HepG2 (cell line): ENCODE data around the gene SASH1. TPM values are rescaled to one million over a fixed set of nuclear protein-coding genes. Genes with fewer than 3 reads are reported as not detected.

Experiments
- ATAC-seq: fragments of 200-7000 bp; cut with Tn5 transposase; 3 replicates; pipeline ENCODE4 v1.9.1; 2020; ENCODE audit warnings: mild to moderate bottlenecking, moderate library complexity
- BruUV-seq: library from RNA; stranded (reverse); fragments of 400-500 nt; replicated peaks from 2 replicates; lab custom pipeline; 2021; lab: Mats Ljungman, UMichigan
- CTCF ChIA-PET: fragments of 300-600 bp; formaldehyde crosslinking; extraction: SDS; loops from one replicate; lab custom pipeline; 2021; ENCODE audit warnings: low total read pairs, inconsistent platforms, low intra/inter-chr PET ratio; lab: Yijun Ruan, JAX
- POLR2A ChIA-PET: fragments of 350-600 bp; sonication (Branson Sonifier 250); formaldehyde crosslinking; loops from one replicate; lab custom pipeline; 2020; ENCODE audit warnings: antibody characterized with exemption, inconsistent platforms; lab: Yijun Ruan, JAX
- DNase-seq: peaks from one replicate; pipeline ENCODE4 v3.0.0-alpha.2; 2015; ENCODE audit warnings: low spot score
- FAIRE-seq: peaks from 3 replicates; lab custom pipeline; 2011; peaks lifted over from hg19 to GRCh38; lab: Jason Lieb, UNC
- H2AFZ ChIP-seq: one replicate; pipeline ENCODE4 v1.6.1; 2011; ENCODE audit warnings: low read length, inconsistent platforms
- H3K27ac ChIP-seq: fragments of 300-600 bp; 3 replicates; pipeline ENCODE4 v1.8.0; 2011; ENCODE audit warnings: mixed run types, mild to moderate bottlenecking, mixed read lengths, low read length, inconsistent platforms; ENCODE audit not compliant: insufficient read depth; ENCODE audit errors: extremely low read length
- H3K27me3 ChIP-seq, 2 experiments: fragments of 200-600 bp in 1 of 2; 2 replicates in 1 of 2; 3 replicates in 1 of 2; pipeline versions ENCODE4 v1.6.0 to v1.8.0; 2011; ENCODE audit warnings: low read length in 2 of 2, mild to moderate bottlenecking in 2 of 2, moderate library complexity in 2 of 2, inconsistent platforms in 1 of 2; ENCODE audit not compliant: insufficient read depth in 2 of 2, control insufficient read depth in 1 of 2
- H3K36me3 ChIP-seq, 2 experiments: fragments of 200-600 bp in 1 of 2; replicated peaks in 1 of 2; 2 replicates in 1 of 2; 3 replicates in 1 of 2; pipeline versions ENCODE4 v1.5.1 to v1.8.0; 2011; ENCODE audit warnings: low read length in 2 of 2, inconsistent platforms in 1 of 2; ENCODE audit not compliant: insufficient read depth in 2 of 2, control insufficient read depth in 1 of 2
- H3K4me1 ChIP-seq: 2 replicates; pipeline ENCODE4 v1.5.1; 2012; ENCODE audit warnings: low read length, inconsistent platforms; ENCODE audit not compliant: insufficient read depth
- H3K4me2 ChIP-seq: 2 replicates; pipeline ENCODE4 v1.6.0; 2011; ENCODE audit warnings: low read depth, low read length, inconsistent platforms
- H3K4me3 ChIP-seq, 3 experiments: fragments of 200-600 bp in 1 of 3; sonication (generic), shearing (Covaris generic) in 1 of 3; replicated peaks in 1 of 3; 2 replicates each; pipeline ENCODE4 v1.5.1; 2011 to 2016; ENCODE audit warnings: low read length in 3 of 3, inconsistent platforms in 2 of 3, low read depth in 2 of 3, mild to moderate bottlenecking in 2 of 3, control low read depth in 1 of 3, mixed read lengths in 1 of 3; ENCODE audit not compliant: insufficient read depth in 1 of 3
- H3K79me2 ChIP-seq: one replicate; pipeline ENCODE4 v1.6.1; 2011; ENCODE audit warnings: low read length, inconsistent platforms; ENCODE audit not compliant: insufficient read depth
- H3K9ac ChIP-seq: 2 replicates; pipeline ENCODE4 v1.6.0; 2011; ENCODE audit warnings: mild to moderate bottlenecking, low read depth, low read length, inconsistent platforms; ENCODE audit not compliant: insufficient read depth
- H3K9me3 ChIP-seq: 2 replicates; pipeline ENCODE4 v1.5.1; 2012; ENCODE audit warnings: mild to moderate bottlenecking, low read length
- H4K20me1 ChIP-seq: 2 replicates; pipeline ENCODE4 v1.6.0; 2011; ENCODE audit warnings: inconsistent platforms, mild to moderate bottlenecking, low read length, moderate library complexity; ENCODE audit not compliant: insufficient read depth
- CCDC6 ChIP-seq: sonication (generic); formaldehyde crosslinking; IDR thresholded peaks from 2 replicates; pipeline ENCODE4 v1.8.1; 2022; ENCODE audit warnings: mild to moderate bottlenecking, missing genetic modification reagents, moderate library complexity
- E2F5 ChIP-seq: sonication (generic); formaldehyde crosslinking; conservative IDR thresholded peaks from 2 replicates; pipeline ENCODE4 v1.4.0; 2020; ENCODE audit warnings: missing genetic modification reagents
- EP300 ChIP-seq, 3 experiments: sonication (generic) in 1 of 3; formaldehyde crosslinking in 1 of 3; IDR thresholded peaks; 2 replicates each; pipeline versions ENCODE4 v1.5.1 to v1.6.1; 2011 to 2020; ENCODE audit warnings: low read depth in 2 of 3, low read length in 2 of 3, borderline replicate concordance in 1 of 3, improper control_type of control experiment in 1 of 3, mild to moderate bottlenecking in 1 of 3, missing genetic modification reagents in 1 of 3, moderate library complexity in 1 of 3
- FOXA1 ChIP-seq, 2 experiments: fragments of 450-650 bp in 1 of 2; sonication (generic) in 1 of 2; formaldehyde crosslinking in 1 of 2; IDR thresholded peaks; 2 replicates each; pipeline versions ENCODE4 v1.4.0 to v1.6.1; 2016 to 2020; ENCODE audit warnings: missing genetic modification reagents in 1 of 2
- FOXA3 ChIP-seq: IDR thresholded peaks from 2 replicates; pipeline ENCODE4 v1.6.1; 2016; ENCODE audit warnings: missing genetic modification reagents, missing compliant biosample characterization
- FOXP1 ChIP-seq, 2 experiments: fragments of 450-650 bp in 1 of 2; IDR thresholded peaks; 2 replicates each; pipeline ENCODE4 v1.6.1; 2017 to 2018; ENCODE audit warnings: antibody characterized with exemption in 1 of 2
- GATAD2A ChIP-seq: IDR thresholded peaks from 2 replicates; pipeline ENCODE4 v1.6.1; 2016
- GZF1 ChIP-seq: sonication (generic); formaldehyde crosslinking; IDR thresholded peaks from 2 replicates; pipeline ENCODE4 v1.5.1; 2020; ENCODE audit warnings: mild to moderate bottlenecking, missing genetic modification reagents
- HNRNPLL ChIP-seq: fragments of 200-400 bp; formaldehyde crosslinking; IDR thresholded peaks from 2 replicates; pipeline ENCODE4 v1.6.1; 2017; ENCODE audit warnings: mild to moderate bottlenecking, low read depth, low read length; ENCODE audit not compliant: poor library complexity, severe bottlenecking
- KAT2B ChIP-seq: fragments of 150-350 bp; IDR thresholded peaks from 2 replicates; pipeline ENCODE4 v1.6.1; 2014; ENCODE audit warnings: low read depth, low read length, borderline replicate concordance
- KDM4B ChIP-seq: sonication (generic); formaldehyde crosslinking; IDR thresholded peaks from 2 replicates; pipeline ENCODE4 v1.4.0; 2020; ENCODE audit warnings: missing genetic modification reagents
- KLF15 ChIP-seq: sonication (generic); formaldehyde crosslinking; IDR thresholded peaks from 2 replicates; pipeline ENCODE4 v1.8.1; 2023; ENCODE audit warnings: borderline replicate concordance, mild to moderate bottlenecking, inconsistent platforms, missing genetic modification reagents, mixed read lengths
- NFE2 ChIP-seq: sonication (generic); formaldehyde crosslinking; IDR thresholded peaks from 2 replicates; pipeline ENCODE4 v1.4.0; 2020; ENCODE audit warnings: missing genetic modification reagents
- PHB2 ChIP-seq: fragments of 450-650 bp; IDR thresholded peaks from 2 replicates; pipeline ENCODE4 v1.6.1; 2018; ENCODE audit not compliant: partially characterized antibody
- SALL1 ChIP-seq: sonication (generic); formaldehyde crosslinking; IDR thresholded peaks from 2 replicates; pipeline ENCODE4 v1.8.0; 2022; ENCODE audit warnings: mild to moderate bottlenecking, missing genetic modification reagents
- SOX13 ChIP-seq, 3 experiments: fragments of 450-650 bp in 1 of 3; sonication (generic) in 1 of 3; formaldehyde crosslinking in 1 of 3; IDR thresholded peaks in 2 of 3; conservative IDR thresholded peaks in 1 of 3; 2 replicates each; pipeline versions ENCODE4 v1.5.0 to v1.6.1; 2016 to 2020; ENCODE audit warnings: antibody characterized with exemption in 1 of 3, mild to moderate bottlenecking in 1 of 3, missing compliant biosample characterization in 1 of 3, missing genetic modification reagents in 1 of 3, moderate library complexity in 1 of 3
- ZMYM4 ChIP-seq: sonication (generic); formaldehyde crosslinking; IDR thresholded peaks from 2 replicates; pipeline ENCODE4 v1.8.1; 2023; ENCODE audit warnings: mild to moderate bottlenecking, missing genetic modification reagents
- ZNF382 ChIP-seq: sonication (generic); formaldehyde crosslinking; IDR thresholded peaks from 2 replicates; pipeline ENCODE4 v1.5.0; 2020; ENCODE audit warnings: missing genetic modification reagents, mild to moderate bottlenecking, borderline replicate concordance
- ZNF644 ChIP-seq: IDR thresholded peaks from 2 replicates; pipeline ENCODE4 v1.6.1; 2016; ENCODE audit warnings: low read depth
- ZXDC ChIP-seq: sonication (generic); formaldehyde crosslinking; IDR thresholded peaks from 2 replicates; pipeline ENCODE4 v1.5.0; 2020; ENCODE audit warnings: mild to moderate bottlenecking, missing genetic modification reagents
- WGBS: methylation state at CpG from one replicate; pipeline ENCODE4 v1.1.6; 2017; ENCODE audit warnings: low lambda C conversion rate; 5-methylcytosine and 5-hydroxymethylcytosine counted together
- in situ Hi-C: cut with HindIII; loops from 2 replicates; pipeline ENCODE4 v1.10.0; 2017; ENCODE audit warnings: low pct_unique_long_range_greater_than_20kb; ENCODE audit not compliant: extremely low pct_ligation_motif_present
- intact Hi-C: fragments of 100-400 bp; cut with micrococcal nuclease; formaldehyde crosslinking; loops from one replicate; pipeline ENCODE4 v1.10.0; 2022; ENCODE audit not compliant: unreplicated experiment
- polyA plus RNA-seq, 8 experiments: library from polyadenylated mRNA; depleted of rRNA in 3 of 8; stranded (reverse) in 7 of 8; unstranded in 1 of 8; fragments of >200 nt; fragmentation: Illumina TruSeq in 4 of 8; extraction: Trizol in 4 of 8; gene quantifications; 2 replicates each; pipeline versions ENCODE4 v1.2.1 to v1.2.3, GENCODE V29; 2011 to 2016; ENCODE audit warnings: low read depth in 4 of 8, missing spikeins in 1 of 8, mixed read lengths in 1 of 8; ENCODE audit not compliant: insufficient read depth in 1 of 8
- total RNA-seq, 5 experiments: library from RNA; depleted of rRNA; stranded (reverse); fragments of >200 nt; fragmentation: Illumina TruSeq; extraction: Trizol; gene quantifications; 2 replicates each; pipeline ENCODE4 v1.2.3, GENCODE V29; 2016; ENCODE audit warnings: low read depth in 1 of 5

Gene SASH1
- total and polyA plus RNA-seq, 2 of the 13 experiments (the other 11 are each of a cell fraction or from before 2014, with no cell fraction given): 7.5 to 8.2 TPM

- peak; percentile 91 for ATAC-seq
- H3K4me3 ChIP-seq: no peak overlapping the region
- peak; percentile 50 for DNase-seq
- H3K4me1 ChIP-seq: peaks cover 13% of the 10 kb centered on the region
- H3K9ac ChIP-seq: no peak overlapping the region
- no peaks in the 10 kb centered on the region for H3K79me2 ChIP-seq
- no peaks in the 10 kb centered on the region for H3K27me3 ChIP-seq
- no TSS peak for BruUV-seq
- CTCF ChIA-PET: no interaction called here
- in situ Hi-C loops (no loop called here), intact Hi-C loops (no loop called here)
- no peak overlapping the region for H2AFZ ChIP-seq
- 0 out of 2 replicates have a peak overlapping the region, but pooled peaks have one; percentile 6 for H3K4me2 ChIP-seq
- H4K20me1 ChIP-seq: no peaks in the 10 kb centered on the region
- WGBS: 55% methylated on average over 7 of the region's 7 CpGs
- no peaks in the 10 kb centered on the region for H3K9me3 ChIP-seq
- POLR2A ChIA-PET: no interaction called here
- H3K27ac ChIP-seq: no peak overlapping the region
- FAIRE-seq: peak; percentile 66
- H3K36me3 ChIP-seq: no peaks in the 10 kb centered on the region
- TF ChIP-seq SALL1 (CRISPR knock-in tag) (0 out of 2 replicates have a peak, but pooled peaks have one; percentile 13), HNRNPLL (no peak), FOXA1 (IDR thresholded peaks at IDR 0.05) (no peak), FOXA1 (CRISPR knock-in tag; IDR thresholded peaks at IDR 0.05) (0 out of 2 replicates have a peak, but pooled peaks have one; percentile 39), SOX13 (IDR thresholded peaks at IDR 0.05) (no peak), SOX13 (CRISPR knock-in tag; conservative IDR thresholded peaks at IDR 0.05 in 1 of 2, IDR thresholded peaks at IDR 0.05 in 1 of 2) (peak in 1 of 2 experiments; percentile 14; a peak in 1 of 4 replicates), ZXDC (no peak), ZNF382 (CRISPR knock-in tag) (no peak), GZF1 (CRISPR knock-in tag) (no peak), FOXA3 (0 out of 2 replicates have a peak, but pooled peaks have one; percentile 29), KLF15 (peak; percentile 95; the same call in 1 of the 2 replicates), ZMYM4 (peak; percentile 34), EP300 (IDR thresholded peaks at IDR 0.05; ENCODE audit: low read depth in 2 of 2, low read length in 2 of 2) (peak in 1 of 2 experiments; percentile 48; a peak in 1 of 4 replicates), EP300 (CRISPR knock-in tag; IDR thresholded peaks at IDR 0.05; ENCODE audit: borderline replicate concordance) (no peak), ZNF644 (CRISPR knock-in tag) (peak; percentile 77), NFE2 (CRISPR knock-in tag) (no peak), KDM4B (no peak), E2F5 (CRISPR knock-in tag) (no peak), CCDC6 (no peak), PHB2 (no peak), KAT2B (no peak), FOXP1 (IDR thresholded peaks at IDR 0.05) (no peak), FOXP1 (CRISPR knock-in tag; IDR thresholded peaks at IDR 0.05) (0 out of 2 replicates have a peak, but pooled peaks have one; percentile 8), GATAD2A (CRISPR knock-in tag) (0 out of 2 replicates have a peak, but pooled peaks have one; percentile 8)
These were observed 257.4 kb downstream of the SASH1 start for GRCh38 chr6:148599967-148600426.
